Esophagus (tissue), 2 donors: Measurements from ENCODE around the gene GPRC6A. TPM values are rescaled to one million over a fixed set of nuclear protein-coding genes. Genes with fewer than 3 reads are reported as not detected.

Experiments
- H3K27ac ChIP-seq, 2 donors: one replicate each; pipeline ENCODE4 v1.5.1; 2013; ENCODE audit warnings: low read depth in 2 of 2, mild to moderate bottlenecking in 2 of 2, inconsistent platforms in 1 of 2, low read length in 1 of 2, moderate library complexity in 1 of 2
- H3K27me3 ChIP-seq, 2 donors: one replicate each; pipeline ENCODE4 v1.6.1; 2013; ENCODE audit warnings: low read length in 2 of 2, control low read depth in 1 of 2, mild to moderate bottlenecking in 1 of 2; ENCODE audit not compliant: insufficient read depth in 2 of 2, control insufficient read depth in 1 of 2
- H3K36me3 ChIP-seq, 2 donors: one replicate each; pipeline ENCODE4 v1.6.1; 2013; ENCODE audit warnings: low read length in 1 of 2; ENCODE audit not compliant: control insufficient read depth in 2 of 2, insufficient read depth in 2 of 2
- H3K4me1 ChIP-seq, 2 donors: one replicate each; pipeline ENCODE4 v1.6.1; 2013; ENCODE audit warnings: low read length in 1 of 2; ENCODE audit not compliant: control insufficient read depth in 2 of 2, insufficient read depth in 2 of 2
- H3K4me3 ChIP-seq, 2 donors: one replicate each; pipeline ENCODE4 v1.5.1; 2013; ENCODE audit warnings: low read length in 2 of 2, mild to moderate bottlenecking in 2 of 2, low read depth in 1 of 2, moderate library complexity in 1 of 2
- H3K9me3 ChIP-seq, 2 donors: one replicate each; pipeline ENCODE4 v1.6.1; 2013; ENCODE audit warnings: mild to moderate bottlenecking in 2 of 2, low read depth in 1 of 2, low read length in 1 of 2, moderate library complexity in 1 of 2; ENCODE audit not compliant: control insufficient read depth in 2 of 2, insufficient read depth in 1 of 2
- WGBS, 2 donors: extraction: QIAGEN DNeasy Blood & Tissue Kit; methylation state at CpG; one replicate each; pipeline ENCODE4 v1.1.7; 2013; 5-methylcytosine and 5-hydroxymethylcytosine counted together
- polyA plus RNA-seq, 2 donors: library from polyadenylated mRNA; stranded (reverse); fragments of 200-250 nt; gene quantifications; one replicate each; pipeline ENCODE4 v1.2.3, GENCODE V29; 2013
- donor health status: healthy with polysubstance abuse.
- donor health status: Bipolar disorder and iron deficiency.

GPRC6A gene
- polyA plus RNA-seq, 2 donors, result not detected

- Histone ChIP-seq H3K27ac (peak overlapping the region in 1 of 2 donors; percentile 21), H3K27me3 (peaks cover 6 to 7% of the 10 kb centered on the region in 2 donors), H3K9me3 (no peaks in the 10 kb centered on the region), H3K36me3 (no peaks in the 10 kb centered on the region), H3K4me1 (peaks cover 3 to 11% of the 10 kb centered on the region in 2 donors), H3K4me3 (peak overlapping the region; percentile 47 to 53)
- 37% methylated on average over 19 of the region's 19 CpGs for WGBS, 2 donors
Observed at GRCh38 chr6:116764629-116764960, 64.3 kb downstream of the GPRC6A start.

- Histone ChIP-seq H3K27me3 (peaks cover 6 to 7% of the 10 kb centered on the region in 2 donors), H3K27ac (peak overlapping the region in 1 of 2 donors; percentile 21), H3K4me1 (peaks cover 3 to 11% of the 10 kb centered on the region in 2 donors), H3K4me3 (peak overlapping the region in 1 of 2 donors; percentile 53), H3K9me3 (no peaks in the 10 kb centered on the region), H3K36me3 (no peaks in the 10 kb centered on the region)
- WGBS, 2 donors, result 82 to 90% methylated on average over 11 of the region's 11 CpGs
Observed at GRCh38 chr6:116763906-116764628, 64.8 kb downstream of the GPRC6A start.

- Histone ChIP-seq H3K9me3 (no peaks in the 10 kb centered on the region), H3K4me1 (peaks cover 3 to 11% of the 10 kb centered on the region in 2 donors), H3K27ac (no peak overlapping the region), H3K27me3 (peaks cover 6 to 7% of the 10 kb centered on the region in 2 donors), H3K4me3 (no peak overlapping the region), H3K36me3 (no peaks in the 10 kb centered on the region)
Observed at GRCh38 chr6:116763048-116763447, 65.8 kb downstream of the GPRC6A start.

GRCh38 chr6:116762235-116762634 is 66.6 kb downstream of the GPRC6A start:
- Histone ChIP-seq H3K36me3 (no peaks in the 10 kb centered on the region), H3K4me3 (no peak overlapping the region), H3K27ac (no peak overlapping the region), H3K9me3 (no peaks in the 10 kb centered on the region), H3K4me1 (peaks cover 3 to 11% of the 10 kb centered on the region in 2 donors), H3K27me3 (peaks cover 6 to 7% of the 10 kb centered on the region in 2 donors)
- 88 to 90% methylated on average over 1 of the region's 1 CpG for WGBS, 2 donors

GRCh38 chr6:116761779-116762178 is 67.1 kb downstream of the GPRC6A start:
- Histone ChIP-seq H3K4me3 (no peak overlapping the region), H3K27ac (no peak overlapping the region), H3K4me1 (peaks cover 3 to 11% of the 10 kb centered on the region in 2 donors), H3K9me3 (no peaks in the 10 kb centered on the region), H3K27me3 (peaks cover 6 to 7% of the 10 kb centered on the region in 2 donors), H3K36me3 (no peaks in the 10 kb centered on the region)
- WGBS, 2 donors, result 60 to 64% methylated on average over 4 of the region's 4 CpGs

GRCh38 chr6:116745176-116745575 is 83.7 kb downstream of the GPRC6A start:
- Histone ChIP-seq H3K4me3 (no peak overlapping the region), H3K4me1 (no peaks in the 10 kb centered on the region), H3K27ac (no peak overlapping the region), H3K9me3 (no peaks in the 10 kb centered on the region), H3K36me3 (no peaks in the 10 kb centered on the region), H3K27me3 (no peaks in the 10 kb centered on the region)
- WGBS, 2 donors, result 71 to 84% methylated on average over 5 of the region's 5 CpGs

Other genes with a start within 250 kb of the GPRC6A start
- gene RSPH4A, start 212.6 kb downstream of the GPRC6A start, polyA plus RNA-seq, result under 1 TPM; 0.07 to 0.08 TPM
- gene ZUP1, start 160.3 kb downstream of the GPRC6A start, polyA plus RNA-seq, result 10 to 100 TPM in 1 of 2 donors, 1 to 10 TPM in 1; 6.9 to 12.7 TPM
- gene KPNA5, start 147.9 kb downstream of the GPRC6A start, polyA plus RNA-seq, result 1 to 10 TPM; 1.1 to 1.2 TPM
- gene FAM162B, start 63.4 kb downstream of the GPRC6A start, polyA plus RNA-seq, result 1 to 10 TPM in 1 of 2 donors, under 1 TPM in 1; 0.71 to 1.6 TPM
- under 1 TPM in 1 of 2 donors, not detected in 1; 0.01 TPM for gene RFX6, start 48.2 kb upstream of the GPRC6A start, polyA plus RNA-seq